DMS53 (cell line): Measurements from ENCODE around the gene NCOA1.
A peak's percentile ranks its signal among the peaks of the same experiment; 100 is the strongest.
"Not testable (repeated sequence)": the region's sequence is repeated elsewhere in the genome, so short reads cannot be mapped to it uniquely, and the experiment has no call there.

Experiments used
- DNase-seq: peaks from one replicate; lab custom pipeline; 2025; lab: John Stamatoyannopoulos, UW

Gene NCOA1

DNA sequence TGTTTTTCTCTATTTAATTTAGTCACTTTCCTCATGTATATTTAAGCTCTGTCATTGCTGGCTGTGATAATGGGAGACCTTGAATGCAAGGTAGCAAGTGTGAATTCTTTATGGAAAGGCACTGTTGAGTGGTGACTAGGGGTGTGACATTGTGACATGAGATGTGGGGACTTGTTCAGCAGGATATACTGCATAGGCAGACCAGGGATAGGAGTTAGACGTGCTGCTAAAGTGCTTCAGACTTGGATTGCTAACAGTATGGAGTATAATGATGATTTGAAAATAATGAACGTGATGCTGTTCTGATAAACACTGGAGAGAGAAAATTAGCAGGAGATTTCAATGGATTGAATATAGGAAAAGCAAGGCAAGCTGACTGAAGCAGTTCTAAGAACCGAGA, 135.1 kb downstream of the NCOA1 start:
- no peak for DNase-seq

DNA sequence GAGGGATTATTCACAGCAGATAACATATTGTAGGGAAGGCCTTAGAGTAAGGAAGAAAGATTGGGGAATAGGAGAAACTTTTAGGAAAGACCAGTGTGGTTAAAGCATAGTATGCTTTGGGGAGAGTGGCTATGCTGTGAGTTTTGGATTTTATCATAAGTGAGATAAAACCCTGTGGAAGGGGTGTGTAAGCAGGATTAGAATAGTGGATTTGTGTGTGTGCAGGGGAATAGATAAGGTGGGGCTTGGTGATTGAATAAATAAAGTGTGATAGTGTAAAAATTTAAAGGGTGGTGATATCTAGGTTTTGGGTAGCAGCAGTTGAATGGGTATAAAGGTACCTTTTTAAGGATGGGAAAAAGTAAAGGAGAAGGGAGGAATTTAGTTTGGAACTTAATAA, 137.7 kb downstream of the NCOA1 start:
- DNase-seq: no peak

DNA sequence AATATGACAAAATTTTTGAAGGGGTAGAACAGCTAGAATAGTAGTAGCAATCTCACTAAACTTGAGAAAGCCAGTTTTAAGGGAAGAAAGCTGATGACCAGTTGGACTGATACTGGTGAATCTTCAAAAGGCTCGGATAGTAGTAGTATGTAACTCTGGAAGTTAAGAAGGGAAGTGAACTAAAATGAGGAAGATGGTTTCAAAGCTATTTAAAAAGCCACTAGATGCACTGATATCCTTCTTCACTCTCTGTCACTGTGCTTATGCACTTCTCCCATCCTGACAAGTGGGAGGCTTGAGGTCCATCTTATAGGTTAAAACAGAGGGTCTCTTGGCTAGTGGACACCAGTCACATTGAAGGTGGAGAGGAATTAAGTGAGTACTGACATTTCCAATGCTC, 141.1 kb downstream of the NCOA1 start:
- no peak for DNase-seq

DNA sequence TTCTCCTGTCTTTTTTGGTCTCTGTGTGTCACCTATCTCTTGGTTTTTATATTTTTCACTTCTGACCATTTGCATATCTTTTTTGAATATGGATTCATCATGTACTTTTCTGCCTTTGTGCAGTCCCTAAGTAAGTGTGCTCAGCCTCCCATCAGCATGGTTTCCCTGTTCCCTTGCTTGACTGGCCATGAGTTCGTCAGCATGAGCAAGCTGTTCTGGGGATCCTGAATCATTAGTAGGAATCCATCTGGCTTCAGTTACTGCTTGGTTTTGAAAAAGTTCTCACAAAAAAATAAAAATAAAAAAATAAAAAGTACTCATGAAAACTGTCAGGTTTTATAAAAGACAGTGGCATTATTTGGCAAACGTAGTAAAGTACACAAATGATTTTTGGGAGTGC, 144.1 kb downstream of the NCOA1 start:
- DNase-seq: no peak

DNA sequence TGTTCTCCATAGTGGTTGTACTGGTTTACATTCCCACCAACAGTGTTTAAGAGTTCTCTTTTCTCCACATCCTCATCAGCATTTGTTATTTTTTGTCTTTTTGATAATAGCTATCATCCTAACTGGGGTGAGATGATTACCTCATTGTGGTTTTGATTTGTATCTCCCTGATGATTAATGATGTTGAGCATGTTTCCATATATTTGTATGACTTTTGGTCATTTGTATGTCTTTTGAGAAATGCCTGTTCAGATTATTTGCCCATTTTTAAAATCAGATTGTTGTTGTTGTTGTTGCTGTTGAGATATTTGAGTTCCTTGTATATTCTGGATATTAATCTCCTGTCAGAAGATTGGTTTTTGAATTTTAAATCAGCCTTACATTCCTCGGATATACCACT, 147.5 kb downstream of the NCOA1 start:
- DNase-seq: no peak

DNA sequence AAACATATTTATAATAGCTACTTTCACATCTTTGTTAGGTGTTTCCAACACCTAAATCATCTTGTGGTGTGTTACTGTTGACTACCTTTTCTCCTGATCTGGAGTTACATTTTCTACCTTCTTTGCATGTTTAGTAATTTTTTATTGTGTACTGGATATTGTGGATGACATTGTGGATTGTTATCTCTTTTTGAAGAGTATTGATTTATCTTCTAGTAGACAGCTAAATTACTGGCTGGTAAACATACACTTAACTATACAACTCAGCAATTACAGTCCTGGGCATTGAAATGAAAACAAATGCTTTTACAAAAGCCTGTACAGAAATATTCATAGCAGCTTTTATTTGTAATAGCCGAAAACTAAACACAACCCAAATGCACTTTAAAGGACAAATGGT, 151.3 kb downstream of the NCOA1 start:
- no peak for DNase-seq

DNA sequence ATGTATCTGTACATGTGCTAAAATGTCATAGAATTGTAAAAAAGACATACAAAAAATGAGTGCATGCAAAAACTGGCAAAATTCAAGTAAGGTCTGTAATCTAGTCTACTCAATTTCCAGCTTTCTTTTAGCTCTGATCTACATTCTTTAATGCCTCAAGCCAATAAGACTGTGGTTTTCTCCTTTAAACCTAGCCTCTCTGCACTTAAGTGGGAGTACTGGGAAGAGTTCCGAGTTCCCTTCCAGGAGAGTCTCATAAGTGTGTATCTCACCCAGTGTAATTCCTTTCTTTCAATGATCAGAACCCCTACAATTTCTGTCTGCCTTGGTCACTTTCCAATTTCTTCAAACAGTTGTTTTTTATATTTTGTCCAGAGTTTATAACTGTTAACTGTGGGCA, 152.0 kb downstream of the NCOA1 start:
- DNase-seq: no peak

DNA sequence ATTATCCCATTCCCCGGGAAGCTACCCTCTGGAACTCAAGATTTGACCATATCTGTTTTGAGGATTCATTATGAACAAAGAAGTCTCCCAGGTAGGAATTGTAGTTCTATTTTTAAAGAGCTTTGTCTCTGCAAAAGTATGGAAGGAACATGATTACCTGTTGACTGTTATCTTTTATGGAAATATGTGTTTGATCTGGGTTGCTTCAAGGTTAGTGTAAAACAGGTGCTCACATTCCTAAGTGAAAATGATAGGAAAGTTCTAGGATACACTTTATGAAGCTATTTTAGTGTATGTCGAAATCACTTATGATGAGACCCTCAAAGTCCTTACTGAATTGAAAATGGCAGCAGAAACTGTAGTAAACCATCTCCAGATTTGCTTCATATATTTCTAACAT, 153.0 kb downstream of the NCOA1 start:
- no peak for DNase-seq

DNA sequence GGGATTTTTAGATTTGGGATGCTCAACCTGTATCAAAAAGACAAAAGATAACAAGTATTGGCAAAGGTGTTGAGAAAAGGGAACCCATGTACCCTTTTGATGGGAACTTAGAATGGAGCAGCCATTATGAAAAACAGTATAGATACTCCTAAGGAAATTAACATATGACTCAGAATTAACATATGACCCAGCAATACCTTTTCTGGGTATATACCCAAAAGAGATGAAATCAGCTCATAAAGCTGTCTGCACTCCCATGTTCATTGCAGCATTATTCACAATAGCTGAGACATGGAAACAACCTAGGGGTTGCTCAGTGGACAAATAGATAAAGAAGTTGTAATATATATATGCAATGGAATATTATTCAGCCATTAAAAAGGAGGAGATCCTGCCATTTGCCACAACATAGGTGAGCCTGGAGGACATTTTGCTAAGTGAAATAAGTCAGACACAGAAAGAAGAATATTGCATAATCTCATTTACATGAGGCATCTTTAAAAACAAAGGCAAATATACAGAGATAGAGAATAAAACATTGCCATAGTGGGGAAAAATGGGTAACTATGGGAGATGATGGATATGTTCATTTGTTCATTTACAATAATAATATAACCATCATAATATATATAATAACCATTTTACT, 160.1 kb downstream of the NCOA1 start:
- no peak for DNase-seq

DNA sequence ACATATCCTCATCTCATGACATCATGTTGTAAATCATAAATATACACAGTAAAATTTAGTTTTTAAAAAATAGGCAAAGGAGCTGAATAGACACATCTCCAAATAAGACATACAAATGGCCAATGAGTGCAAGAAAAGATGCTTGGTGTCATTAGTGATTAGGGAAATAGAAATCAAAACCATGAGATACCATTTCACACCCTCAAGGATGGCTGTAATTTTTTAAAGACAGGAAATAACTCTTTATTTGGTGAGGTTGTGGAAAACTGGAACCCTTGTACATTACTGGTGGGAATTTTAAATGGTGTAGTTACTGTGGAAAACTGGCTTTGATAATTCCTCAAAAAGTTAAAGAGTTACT, 160.6 kb downstream of the NCOA1 start:
- DNase-seq: no peak

DNA sequence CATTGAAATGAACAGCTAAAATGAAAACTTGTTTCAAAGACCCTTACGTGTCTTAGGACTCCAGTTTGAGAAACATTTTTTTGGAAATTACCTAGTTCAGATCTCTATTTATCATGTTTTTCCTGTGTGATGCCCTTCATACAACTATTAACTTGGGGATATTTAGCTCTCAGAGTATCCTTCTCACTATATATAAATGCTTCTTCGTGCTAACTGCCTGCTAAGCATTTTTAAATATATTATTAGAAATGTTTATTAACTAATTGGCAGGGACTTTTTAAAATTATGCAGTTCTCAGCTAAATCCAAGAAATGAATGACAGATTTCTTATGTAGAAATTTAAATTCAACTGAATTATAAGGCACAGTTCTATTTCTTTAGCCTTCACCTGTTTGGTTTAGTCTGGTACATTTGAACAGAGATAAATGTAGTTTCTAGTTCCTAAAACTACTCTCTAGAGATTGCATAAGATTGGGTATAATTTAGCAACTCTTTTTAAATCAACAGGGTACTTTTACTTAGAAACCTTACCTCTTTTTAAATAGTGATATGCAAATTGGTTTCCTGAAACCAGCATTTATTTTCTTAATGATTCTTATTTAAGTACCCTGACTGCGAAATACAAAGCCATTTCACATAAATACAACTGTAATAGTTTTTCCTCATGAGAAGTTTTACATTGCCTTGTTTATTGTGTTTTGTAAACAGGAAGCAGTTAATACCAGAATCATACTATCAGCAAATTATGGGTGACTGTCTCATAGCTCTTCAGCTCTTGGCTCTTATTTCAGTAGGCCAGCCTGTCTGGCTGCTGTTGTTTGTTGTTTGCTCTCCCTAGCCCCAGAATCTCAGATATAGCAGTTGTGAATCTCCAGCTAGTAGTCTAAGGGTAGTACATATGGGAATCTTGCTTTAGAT, 161.5 kb downstream of the NCOA1 start:
- peak; percentile 16 for DNase-seq

DNA sequence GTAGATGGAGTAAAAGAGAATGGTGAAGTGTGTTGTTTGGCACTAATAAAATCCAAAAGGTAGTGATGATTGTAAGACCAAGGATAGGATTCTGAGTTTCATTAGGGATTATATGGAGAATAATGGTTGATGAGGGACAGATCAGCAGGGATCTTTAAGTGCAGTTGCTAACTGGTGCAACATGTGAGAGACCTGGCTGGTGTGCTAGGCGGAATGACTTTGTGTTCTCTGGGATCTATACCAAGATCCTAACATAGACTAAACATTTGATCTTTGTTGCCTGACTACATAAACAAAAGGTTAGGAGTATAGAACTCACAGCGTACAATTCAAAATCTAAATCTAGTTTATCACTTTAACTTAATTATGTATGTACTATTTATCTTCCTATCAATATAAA, 166.8 kb downstream of the NCOA1 start:
- DNase-seq: no peak

DNA sequence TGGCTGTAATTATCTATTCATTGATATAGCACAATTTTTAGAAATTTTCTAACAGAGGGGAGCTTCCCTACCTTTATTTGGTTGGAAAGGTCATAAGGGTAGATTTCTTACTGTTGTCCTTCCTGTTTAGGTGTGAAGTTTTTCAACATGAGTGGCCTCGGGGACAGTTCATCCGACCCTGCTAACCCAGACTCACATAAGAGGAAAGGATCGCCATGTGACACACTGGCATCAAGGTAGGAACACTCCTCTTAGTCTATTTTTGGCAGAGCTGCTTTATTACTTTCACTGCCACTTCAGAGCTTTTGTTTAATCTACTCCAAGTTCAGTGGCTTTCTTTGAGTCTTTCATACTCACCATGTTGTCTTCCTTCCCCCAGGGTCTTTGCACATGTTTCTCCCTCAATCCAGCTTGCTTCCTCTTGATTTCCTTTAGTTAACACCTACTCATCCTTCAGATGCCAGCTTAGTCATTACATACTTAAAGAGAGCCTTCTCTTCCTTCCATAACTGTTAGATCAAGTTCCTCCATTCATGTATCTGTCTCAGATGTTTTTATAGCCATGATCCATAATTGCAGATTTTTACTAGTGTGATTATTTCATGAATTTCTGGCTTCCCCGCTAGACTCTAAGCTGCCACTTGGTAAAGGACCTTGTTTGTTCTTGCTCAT, 167.6 kb downstream of the NCOA1 start:
- DNase-seq: no peak

DNA sequence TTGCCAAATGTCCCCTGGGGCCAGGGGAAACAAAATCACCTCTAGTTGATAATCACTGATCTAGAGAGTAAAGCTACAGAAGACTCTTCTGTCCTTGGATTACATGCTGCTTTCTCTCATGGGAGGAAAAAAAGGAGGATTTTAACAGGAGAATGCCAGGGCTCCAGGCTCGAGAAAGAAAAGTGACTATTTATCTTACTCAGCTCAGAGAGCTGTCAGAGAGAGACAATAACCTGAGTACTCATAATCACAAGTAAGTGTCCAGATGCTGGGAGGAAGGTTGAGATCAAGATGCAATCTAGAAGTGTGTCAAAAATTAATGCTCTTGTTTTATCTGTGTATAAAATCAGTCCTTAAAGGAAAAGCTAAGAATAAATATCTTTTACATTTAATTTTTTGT, 168.8 kb downstream of the NCOA1 start:
- no peak for DNase-seq

DNA sequence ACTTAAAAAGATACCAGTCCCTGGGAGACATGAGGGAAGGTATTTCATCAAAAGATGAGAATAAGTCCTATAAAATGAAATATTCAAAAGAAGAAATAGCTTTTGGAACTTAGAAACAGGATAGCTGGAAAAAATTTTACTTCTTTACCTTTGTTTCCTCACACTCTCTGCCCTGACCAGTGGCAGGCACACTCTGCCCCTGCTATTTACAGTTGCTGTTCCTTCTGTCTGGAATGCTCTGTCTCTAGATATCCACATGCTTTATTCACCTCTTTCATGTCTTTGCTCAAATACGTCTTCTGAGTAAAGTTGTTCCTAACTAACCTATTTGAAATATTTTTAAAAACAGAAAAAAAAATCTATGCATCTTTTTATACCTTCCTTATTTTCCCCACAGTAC, 176.5 kb downstream of the NCOA1 start:
- DNase-seq: no peak

DNA sequence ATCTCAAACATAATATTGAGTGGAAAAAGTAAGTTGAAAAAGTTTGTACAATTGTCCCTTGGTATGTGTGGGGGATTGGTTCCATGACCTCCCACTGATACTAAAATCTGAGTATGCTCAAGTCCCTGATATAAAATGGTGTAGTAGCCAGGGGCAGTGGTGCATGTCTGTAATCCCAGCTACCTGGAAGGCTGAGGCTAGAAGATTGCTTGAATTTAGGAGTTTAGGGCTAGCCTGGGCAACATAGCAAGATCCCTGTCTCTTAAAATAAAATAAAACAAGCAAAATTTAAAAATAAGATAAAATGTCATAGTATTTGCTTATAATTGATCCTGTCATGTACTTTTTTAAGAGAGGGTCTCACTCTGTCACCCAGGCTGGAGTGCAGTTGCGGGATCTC, 180.2 kb downstream of the NCOA1 start:
- no peak for DNase-seq

DNA sequence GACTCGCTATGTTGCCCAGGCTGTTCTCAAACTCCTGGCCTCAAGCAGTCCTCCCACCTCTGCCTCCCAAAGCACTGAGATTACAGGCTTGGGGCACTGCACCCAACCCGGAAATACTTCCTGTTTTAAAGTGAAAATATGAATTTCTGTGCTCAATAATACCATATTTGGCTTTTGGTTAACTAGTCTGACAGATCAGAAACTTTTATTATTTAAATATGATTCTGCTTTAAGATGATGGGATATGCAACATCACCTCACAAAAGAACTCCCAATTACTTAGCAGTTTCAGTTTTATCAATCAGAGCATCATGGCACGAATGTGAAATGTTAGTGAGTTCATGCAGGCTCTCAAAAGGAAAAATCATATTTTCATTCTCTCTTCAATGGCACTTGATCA, 181.5 kb downstream of the NCOA1 start:
- no peak for DNase-seq

DNA sequence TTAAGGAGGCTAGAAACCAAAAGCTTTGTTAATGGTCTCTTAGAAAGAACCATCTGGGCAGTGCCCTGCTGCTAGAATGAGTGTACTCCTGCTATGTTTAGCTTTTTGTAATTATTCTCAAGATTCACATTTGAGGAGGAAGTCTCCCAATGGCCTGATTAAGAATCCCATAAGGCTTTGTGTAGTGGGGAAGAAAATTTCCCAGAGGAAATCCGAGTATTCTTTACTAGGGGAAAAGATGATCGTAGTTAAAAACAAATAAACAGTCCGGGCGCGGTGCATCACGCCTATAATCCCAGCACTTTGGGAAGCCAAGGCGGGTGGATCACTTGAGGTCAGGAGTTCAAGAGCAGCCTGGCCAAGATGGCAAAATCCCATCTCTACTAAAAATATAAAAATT, 184.3 kb downstream of the NCOA1 start:
- DNase-seq: no peak

DNA sequence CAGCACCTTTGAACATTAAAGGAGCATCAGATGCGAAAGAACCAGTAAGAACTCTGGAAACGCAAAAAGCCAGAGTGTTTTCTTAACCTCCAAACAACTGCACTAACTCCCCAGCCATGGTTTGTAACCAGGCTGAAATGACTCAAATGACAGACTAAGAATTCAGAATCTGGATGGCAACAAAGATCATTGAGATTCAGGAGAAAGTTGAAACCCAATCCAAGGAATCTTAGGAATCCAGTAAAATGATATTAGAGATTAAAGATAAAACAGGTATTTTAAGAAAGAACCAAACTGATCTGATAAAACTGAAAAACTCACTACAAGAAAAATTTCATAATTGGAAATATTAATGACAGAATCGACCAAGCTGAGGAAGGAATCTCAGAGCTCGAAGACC, 185.4 kb downstream of the NCOA1 start:
- DNase-seq: no peak

DNA sequence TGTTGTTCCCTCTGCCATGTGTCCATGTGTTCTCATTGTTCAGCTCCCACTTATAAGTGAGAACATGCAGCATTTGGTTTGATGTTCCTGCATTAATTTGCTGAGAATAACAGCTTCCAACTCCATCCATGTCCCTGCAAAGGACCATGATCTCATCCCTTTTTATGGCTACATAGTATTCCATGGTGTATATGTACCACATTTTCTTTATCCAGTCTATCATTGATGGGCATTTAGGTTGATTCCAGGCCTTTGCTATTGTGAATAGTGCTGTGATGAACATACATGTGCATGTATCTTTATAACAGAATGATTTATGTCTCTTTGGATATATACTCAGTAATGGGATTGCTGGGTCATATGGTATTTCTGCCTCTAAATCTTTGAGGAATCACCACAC, 187.0 kb downstream of the NCOA1 start:
- not testable (repeated sequence) for DNase-seq

DNA sequence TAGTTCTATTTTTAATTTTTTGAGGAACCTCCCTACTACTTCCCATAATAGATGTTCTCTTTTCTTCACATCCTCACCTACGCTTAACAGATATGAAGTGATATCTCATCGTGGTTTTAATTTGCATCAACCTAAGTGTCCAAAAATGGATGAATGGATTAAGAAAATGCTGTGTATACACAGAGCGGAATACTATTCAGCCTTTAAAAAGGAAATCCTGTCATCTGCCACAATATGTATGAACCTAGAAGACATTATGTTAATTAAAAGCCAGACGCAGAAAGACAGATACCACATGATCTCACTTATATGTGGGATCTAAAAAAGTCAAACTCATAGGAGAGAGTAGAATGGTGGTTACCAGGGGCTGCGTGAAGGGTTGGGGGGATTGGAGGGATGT, 189.1 kb downstream of the NCOA1 start:
- no peak for DNase-seq

DNA sequence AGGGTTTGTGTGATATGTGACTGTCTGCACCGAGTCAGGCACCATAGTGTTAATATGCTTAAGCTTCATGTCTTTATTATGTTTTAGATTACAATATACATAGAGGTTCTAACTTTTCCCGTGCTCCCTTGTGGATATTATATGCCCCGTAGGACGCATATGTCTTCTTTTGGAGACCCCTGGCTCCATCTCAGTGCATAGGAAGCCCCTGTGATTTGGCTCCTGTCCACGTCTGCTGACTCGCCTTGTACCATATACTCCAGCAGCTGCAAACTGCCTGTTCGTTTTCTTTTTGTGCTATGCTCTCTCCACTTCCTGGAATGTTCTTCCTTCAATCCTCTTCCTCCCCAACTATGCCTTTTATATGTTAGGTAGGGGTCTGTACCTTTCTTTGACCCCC, 191.2 kb downstream of the NCOA1 start:
- DNase-seq: peak; percentile 3

DNA sequence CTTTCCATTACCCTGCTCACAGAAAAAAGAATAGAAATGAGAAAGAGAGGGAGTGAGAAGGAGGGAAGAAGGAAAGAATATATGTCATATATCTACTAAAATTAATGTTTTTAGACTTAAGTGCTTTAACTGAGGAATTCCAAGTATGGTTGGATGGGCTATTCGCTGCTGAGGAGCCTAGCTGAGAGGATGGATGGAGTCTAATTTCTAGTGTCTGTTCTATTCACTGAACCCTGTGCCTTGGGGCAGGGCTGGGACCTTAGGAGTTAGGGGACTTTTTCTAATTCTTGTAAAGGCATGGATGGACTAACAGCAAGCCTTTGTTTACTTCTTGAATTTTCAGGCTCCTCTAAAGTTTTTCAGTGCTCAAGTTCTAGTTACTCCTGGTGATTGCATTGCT, 192.4 kb downstream of the NCOA1 start:
- no peak for DNase-seq
